ENCODE results near the gene LYZL4.

LYZL4 gene

DNA sequence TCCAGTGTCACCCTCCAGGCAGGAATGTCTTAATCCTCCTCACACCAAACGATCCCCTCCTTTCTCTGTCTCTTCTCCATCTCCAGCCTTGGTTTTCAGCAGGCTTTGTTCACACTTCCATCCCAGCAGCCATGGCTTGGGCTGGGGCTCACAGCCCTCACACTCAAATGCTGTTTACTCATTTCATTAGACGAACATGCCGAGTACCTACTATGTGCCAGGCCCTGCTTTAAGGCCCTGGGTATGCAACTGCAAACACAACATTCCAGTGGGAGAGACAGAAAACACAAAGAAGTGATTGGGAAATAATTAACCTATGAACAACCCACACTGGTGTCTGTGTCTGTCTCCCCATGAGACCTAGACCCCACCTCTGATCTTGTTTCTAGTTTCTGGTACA is 43.9 kb downstream of the LYZL4 start:
- H3K36me3 ChIP-seq (ENCODE audit: control insufficient read depth, low read depth, low read length), result no peaks in the 10 kb centered on the region
- no peak overlapping the region for H3K9ac ChIP-seq (ENCODE audit: low read length)
- no peak overlapping the region for H3K4me3 ChIP-seq (ENCODE audit: low read length)
- H3K4me1 ChIP-seq (ENCODE audit: control insufficient read depth, low read depth, low read length), result peaks cover 19% of the 10 kb centered on the region
- H3K9me3 ChIP-seq (ENCODE audit: control insufficient read depth, low read depth, low read length), result no peaks in the 10 kb centered on the region
- no peaks in the 10 kb centered on the region for H3K27me3 ChIP-seq (ENCODE audit: control insufficient read depth, insufficient read depth, low read length)
- H3K27ac ChIP-seq (ENCODE audit: low read length), result no peak overlapping the region

GRCh38 chr3:42357335-42357734 is 53.1 kb downstream of the LYZL4 start:
- Histone ChIP-seq H3K4me3 (ENCODE audit: low read length) (no peak overlapping the region), H3K27ac (ENCODE audit: low read length) (no peak overlapping the region), H3K36me3 (ENCODE audit: control insufficient read depth, low read depth, low read length) (no peaks in the 10 kb centered on the region), H3K9me3 (ENCODE audit: control insufficient read depth, low read depth, low read length) (no peaks in the 10 kb centered on the region), H3K27me3 (ENCODE audit: control insufficient read depth, insufficient read depth, low read length) (no peaks in the 10 kb centered on the region), H3K9ac (ENCODE audit: low read length) (no peak overlapping the region), H3K4me1 (ENCODE audit: control insufficient read depth, low read depth, low read length) (no peaks in the 10 kb centered on the region)

DNA sequence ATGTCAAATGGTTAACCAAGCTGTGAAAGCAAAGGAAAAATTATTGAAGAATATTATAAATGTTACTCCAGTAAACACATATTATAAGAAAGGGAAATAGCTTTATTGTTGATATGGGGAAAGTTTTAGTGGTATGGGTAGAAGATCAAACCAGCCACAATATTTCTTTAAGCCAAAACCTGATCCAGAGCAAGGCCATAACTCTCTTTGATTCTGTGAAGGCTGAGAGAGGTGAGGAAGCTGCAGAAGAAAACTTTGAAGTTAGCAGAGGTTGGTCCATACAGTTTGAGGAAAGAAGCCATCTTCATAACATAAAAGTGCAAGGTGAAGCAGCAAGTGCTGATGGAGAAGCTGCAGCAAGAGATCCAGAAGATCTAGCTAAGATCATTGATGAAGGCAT is 54.8 kb downstream of the LYZL4 start:
- Histone ChIP-seq H3K9ac (ENCODE audit: low read length) (no peak overlapping the region), H3K4me1 (ENCODE audit: control insufficient read depth, low read depth, low read length) (no peaks in the 10 kb centered on the region)

GRCh38 chr3:42353631-42354030 is 56.8 kb downstream of the LYZL4 start:
- H3K4me1 ChIP-seq (ENCODE audit: control insufficient read depth, low read depth, low read length), result no peaks in the 10 kb centered on the region
- no peak overlapping the region for H3K4me3 ChIP-seq (ENCODE audit: low read length)
- no peaks in the 10 kb centered on the region for H3K27me3 ChIP-seq (ENCODE audit: control insufficient read depth, insufficient read depth, low read length)
- H3K9me3 ChIP-seq (ENCODE audit: control insufficient read depth, low read depth, low read length), result no peaks in the 10 kb centered on the region
- H3K36me3 ChIP-seq (ENCODE audit: control insufficient read depth, low read depth, low read length), result no peaks in the 10 kb centered on the region
- no peak overlapping the region for H3K9ac ChIP-seq (ENCODE audit: low read length)
- H3K27ac ChIP-seq (ENCODE audit: low read length), result no peak overlapping the region

More for the DNA sequence above, 54.8 kb downstream of the LYZL4 start:
- H3K9me3 ChIP-seq (ENCODE audit: control insufficient read depth, low read depth, low read length), result no peaks in the 10 kb centered on the region
- H3K4me3 ChIP-seq (ENCODE audit: low read length), result no peak overlapping the region
- H3K27me3 ChIP-seq (ENCODE audit: control insufficient read depth, insufficient read depth, low read length), result no peaks in the 10 kb centered on the region
- no peak overlapping the region for H3K27ac ChIP-seq (ENCODE audit: low read length)
- no peaks in the 10 kb centered on the region for H3K36me3 ChIP-seq (ENCODE audit: control insufficient read depth, low read depth, low read length)

DNA sequence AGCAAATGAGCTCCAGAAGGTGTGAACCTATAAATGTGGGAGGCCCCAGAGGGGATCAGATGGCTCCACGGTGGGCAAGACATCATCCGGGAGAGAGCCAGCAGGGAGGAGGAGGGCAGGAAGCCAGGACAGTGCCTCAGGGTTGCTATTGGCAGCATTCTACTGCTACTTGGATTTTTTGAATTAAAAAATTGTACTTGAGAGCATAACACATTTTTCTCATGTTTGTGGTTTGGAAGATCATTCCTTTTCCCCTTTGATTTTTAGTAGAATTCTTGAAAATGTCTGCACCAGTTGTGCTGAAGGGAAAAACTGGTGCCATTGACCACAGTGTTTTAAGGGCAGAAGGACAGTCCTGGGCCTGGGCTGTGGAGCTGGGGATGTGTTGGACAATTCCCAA is 59.2 kb downstream of the LYZL4 start:
- H3K27ac ChIP-seq (ENCODE audit: low read length), result no peak overlapping the region
- H3K9me3 ChIP-seq (ENCODE audit: control insufficient read depth, low read depth, low read length), result no peaks in the 10 kb centered on the region
- no peak overlapping the region for H3K9ac ChIP-seq (ENCODE audit: low read length)
- H3K4me1 ChIP-seq (ENCODE audit: control insufficient read depth, low read depth, low read length), result no peaks in the 10 kb centered on the region
- H3K27me3 ChIP-seq (ENCODE audit: control insufficient read depth, insufficient read depth, low read length), result no peaks in the 10 kb centered on the region
- H3K36me3 ChIP-seq (ENCODE audit: control insufficient read depth, low read depth, low read length), result no peaks in the 10 kb centered on the region
- H3K4me3 ChIP-seq (ENCODE audit: low read length), result no peak overlapping the region

GRCh38 chr3:42349765-42350594 is 60.4 kb downstream of the LYZL4 start:
- no peak overlapping the region for H3K27ac ChIP-seq (ENCODE audit: low read length)
- H3K36me3 ChIP-seq (ENCODE audit: control insufficient read depth, low read depth, low read length), result no peaks in the 10 kb centered on the region
- no peaks in the 10 kb centered on the region for H3K9me3 ChIP-seq (ENCODE audit: control insufficient read depth, low read depth, low read length)
- H3K9ac ChIP-seq (ENCODE audit: low read length), result no peak overlapping the region
- H3K4me1 ChIP-seq (ENCODE audit: control insufficient read depth, low read depth, low read length), result no peaks in the 10 kb centered on the region
- no peak overlapping the region for H3K4me3 ChIP-seq (ENCODE audit: low read length)
- no peaks in the 10 kb centered on the region for H3K27me3 ChIP-seq (ENCODE audit: control insufficient read depth, insufficient read depth, low read length)

GRCh38 chr3:42347928-42348327 is 62.5 kb downstream of the LYZL4 start:
- Histone ChIP-seq H3K4me3 (ENCODE audit: low read length) (no peak overlapping the region), H3K9ac (ENCODE audit: low read length) (no peak overlapping the region), H3K36me3 (ENCODE audit: control insufficient read depth, low read depth, low read length) (no peaks in the 10 kb centered on the region), H3K27ac (ENCODE audit: low read length) (no peak overlapping the region), H3K4me1 (ENCODE audit: control insufficient read depth, low read depth, low read length) (no peaks in the 10 kb centered on the region), H3K27me3 (ENCODE audit: control insufficient read depth, insufficient read depth, low read length) (no peaks in the 10 kb centered on the region), H3K9me3 (ENCODE audit: control insufficient read depth, low read depth, low read length) (no peaks in the 10 kb centered on the region)

Measured in iPS-18a (cell line).